Gastroesophageal sphincter (tissue), 4 donors: ENCODE measurements around the gene GRK1. TPM values are rescaled to one million over a fixed set of nuclear protein-coding genes. Genes with fewer than 3 reads are reported as not detected.

ENCODE experiments used
- ATAC-seq: fragments of 150-250 bp; one replicate; pipeline ENCODE4 v1.9.1; 2016; ENCODE audit warnings: mild to moderate bottlenecking, moderate library complexity
- H3K27ac ChIP-seq, 4 donors: fragments of 200-600 bp; sonication (generic) in 3 of 4; 1 replicate in 3 of 4; 2 replicates in 1 of 4; pipeline ENCODE4 v1.5.1; 2016 to 2019
- H3K27me3 ChIP-seq: fragments of 200-600 bp; sonication (generic); one replicate; pipeline ENCODE4 v1.5.1; 2019
- H3K36me3 ChIP-seq, 2 donors: fragments of 200-600 bp; sonication (generic); one replicate each; pipeline ENCODE4 v1.5.1; 2019; ENCODE audit warnings: control low read depth in 1 of 2
- H3K4me1 ChIP-seq, 3 donors: fragments of 200-600 bp; sonication (generic); 1 replicate in 2 of 3; 2 replicates in 1 of 3; pipeline ENCODE4 v1.5.1; 2016 to 2019; ENCODE audit warnings: control low read depth in 2 of 3
- H3K4me3 ChIP-seq, 2 donors: fragments of 200-600 bp; sonication (generic); one replicate each; pipeline ENCODE4 v1.5.1; 2019; ENCODE audit warnings: mild to moderate bottlenecking in 1 of 2, moderate library complexity in 1 of 2
- H3K9me3 ChIP-seq, 3 donors: fragments of 200-600 bp; sonication (generic); one replicate each; pipeline ENCODE4 v1.5.1; 2017 to 2019; ENCODE audit warnings: control low read depth in 2 of 3
- EP300 ChIP-seq: sonication (generic); formaldehyde crosslinking; IDR thresholded peaks from one replicate; pipeline ENCODE4 v1.6.1; 2017; ENCODE audit warnings: antibody characterized with exemption, mild to moderate bottlenecking
- POLR2A ChIP-seq, 2 donors: fragments of 450-650 bp; IDR thresholded peaks; one replicate each; pipeline ENCODE4 v1.6.1; 2017; ENCODE audit warnings: antibody characterized with exemption in 2 of 2, mild to moderate bottlenecking in 2 of 2, moderate library complexity in 1 of 2
- POLR2AphosphoS5 ChIP-seq: sonication (generic); formaldehyde crosslinking; IDR thresholded peaks from one replicate; pipeline ENCODE4 v1.6.1; 2017; ENCODE audit warnings: antibody characterized with exemption
- WGBS, 2 donors: methylation state at CpG; one replicate each; pipeline ENCODE4 v1.1.5; 2018; ENCODE audit warnings: low coverage in 1 of 2; 5-methylcytosine and 5-hydroxymethylcytosine counted together
- total RNA-seq, 4 donors: library from RNA; depleted of rRNA; stranded (reverse); fragments of >200 nt; gene quantifications; one replicate each; pipeline ENCODE4 v1.1.0, GENCODE V29; 2016
- TF ChIP-seq, protein P1 (sequence below), 4 experiments: fragments of 200-600 bp in 2 of 4; fragments of 450-650 bp in 2 of 4; sonication (generic) in 1 of 4; IDR thresholded peaks; one replicate each; pipeline ENCODE4 v1.5.1; 2017 to 2019; ENCODE audit warnings: antibody characterized with exemption in 4 of 4, mild to moderate bottlenecking in 2 of 4, moderate library complexity in 2 of 4

The GRK1 gene
- total RNA-seq, 4 donors from 2014 or later = 0.15 TPM; not detected in 3

- Histone ChIP-seq H3K4me3 (no peak overlapping the region), H3K36me3 (peaks cover 0 to 29% of the 10 kb centered on the region in 2 donors), H3K27ac (no peak overlapping the region), H3K27me3 (peaks cover 8% of the 10 kb centered on the region), H3K4me1 (no peaks in the 10 kb centered on the region), H3K9me3 (peaks cover 0 to 10% (median 0%) of the 10 kb centered on the region in 3 donors)
- TF ChIP-seq, protein P1, sequence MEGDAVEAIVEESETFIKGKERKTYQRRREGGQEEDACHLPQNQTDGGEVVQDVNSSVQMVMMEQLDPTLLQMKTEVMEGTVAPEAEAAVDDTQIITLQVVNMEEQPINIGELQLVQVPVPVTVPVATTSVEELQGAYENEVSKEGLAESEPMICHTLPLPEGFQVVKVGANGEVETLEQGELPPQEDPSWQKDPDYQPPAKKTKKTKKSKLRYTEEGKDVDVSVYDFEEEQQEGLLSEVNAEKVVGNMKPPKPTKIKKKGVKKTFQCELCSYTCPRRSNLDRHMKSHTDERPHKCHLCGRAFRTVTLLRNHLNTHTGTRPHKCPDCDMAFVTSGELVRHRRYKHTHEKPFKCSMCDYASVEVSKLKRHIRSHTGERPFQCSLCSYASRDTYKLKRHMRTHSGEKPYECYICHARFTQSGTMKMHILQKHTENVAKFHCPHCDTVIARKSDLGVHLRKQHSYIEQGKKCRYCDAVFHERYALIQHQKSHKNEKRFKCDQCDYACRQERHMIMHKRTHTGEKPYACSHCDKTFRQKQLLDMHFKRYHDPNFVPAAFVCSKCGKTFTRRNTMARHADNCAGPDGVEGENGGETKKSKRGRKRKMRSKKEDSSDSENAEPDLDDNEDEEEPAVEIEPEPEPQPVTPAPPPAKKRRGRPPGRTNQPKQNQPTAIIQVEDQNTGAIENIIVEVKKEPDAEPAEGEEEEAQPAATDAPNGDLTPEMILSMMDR (IDR thresholded peaks at IDR 0.05) = no peak
- no peak for TF ChIP-seq EP300
- no peak for TF ChIP-seq POLR2A (IDR thresholded peaks at IDR 0.05)
- no peak for TF ChIP-seq POLR2AphosphoS5
- no peak for ATAC-seq
- 91 to 93% methylated on average over 5 of the region's 5 CpGs for WGBS, 2 donors
These were observed 103.9 kb downstream of the GRK1 start for GRCh38 chr13:113770937-113771336.

DNA sequence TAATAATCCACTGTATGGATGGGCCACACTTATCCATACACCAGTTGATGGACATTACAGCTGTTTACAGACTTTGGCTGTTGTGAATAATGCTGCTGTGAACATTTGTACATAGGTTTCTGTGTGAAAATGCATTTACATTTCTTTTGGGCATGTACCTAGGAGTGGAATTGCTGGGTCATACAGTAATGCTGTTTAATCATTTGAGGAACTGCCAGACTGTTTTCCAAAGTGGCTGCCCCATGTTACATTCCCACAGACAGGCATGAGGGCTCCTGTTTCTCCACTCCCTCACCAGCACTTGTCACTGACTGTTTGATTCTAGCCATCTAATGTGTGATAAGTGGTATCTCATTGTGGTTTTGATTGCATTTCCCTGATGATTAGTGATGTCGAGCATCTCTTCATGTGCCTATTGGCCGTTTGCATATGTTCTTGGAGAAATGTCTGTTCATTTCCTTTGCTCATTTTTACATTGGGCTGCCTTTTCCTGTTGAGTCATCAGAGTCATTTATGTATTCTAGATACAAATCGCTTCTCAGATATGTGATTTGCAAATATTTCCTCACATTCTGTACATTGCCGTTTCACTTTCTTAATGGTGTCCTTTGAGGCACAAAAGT lies 104.8 kb downstream of the GRK1 start:
- Histone ChIP-seq H3K27ac (no peak overlapping the region), H3K27me3 (peaks cover 17% of the 10 kb centered on the region), H3K4me1 (no peaks in the 10 kb centered on the region), H3K4me3 (no peak overlapping the region), H3K9me3 (peaks cover 0 to 10% (median 0%) of the 10 kb centered on the region in 3 donors), H3K36me3 (peaks cover 0 to 29% of the 10 kb centered on the region in 2 donors)
- ATAC-seq = no peak
- 64 to 86% methylated on average over 2 to 4 of the region's 4 CpGs for WGBS, 2 donors
- TF ChIP-seq POLR2AphosphoS5 = no peak
- TF ChIP-seq POLR2A (IDR thresholded peaks at IDR 0.05) = no peak
- TF ChIP-seq, protein P1 (IDR thresholded peaks at IDR 0.05) = no peak
- TF ChIP-seq EP300 = no peak

GRCh38 chr13:113774177-113775107 lies 107.4 kb downstream of the GRK1 start:
- Histone ChIP-seq H3K4me1 (no peaks in the 10 kb centered on the region), H3K36me3 (peaks cover 0 to 13% of the 10 kb centered on the region in 2 donors), H3K27me3 (peaks cover 29% of the 10 kb centered on the region), H3K27ac (no peak overlapping the region), H3K9me3 (peaks cover 0 to 10% (median 0%) of the 10 kb centered on the region in 3 donors), H3K4me3 (no peak overlapping the region)
- peak; percentile 41 for ATAC-seq
- 70 to 82% methylated on average over 5 to 7 of the region's 9 CpGs for WGBS, 2 donors
- TF ChIP-seq EP300 = no peak
- peak; percentile 51 for TF ChIP-seq POLR2AphosphoS5
- TF ChIP-seq, protein P1 (IDR thresholded peaks at IDR 0.05) = no peak

GRCh38 chr13:113775451-113776145 lies 108.6 kb downstream of the GRK1 start:
- H3K27ac ChIP-seq = no peak overlapping the region

More at GRCh38 chr13:113775451-113776145, 108.6 kb downstream of the GRK1 start:
- 60% methylated on average over 1 of the region's 28 CpGs; no CpG with 5 or more reads in 1 of the 2 donors for WGBS, 2 donors
- H3K4me1 ChIP-seq = no peaks in the 10 kb centered on the region
- TF ChIP-seq POLR2A (IDR thresholded peaks at IDR 0.05) (no peak), EP300 (no peak), POLR2AphosphoS5 (no peak)
- TF ChIP-seq, protein P1 (IDR thresholded peaks at IDR 0.05) = no peak
- H3K36me3 ChIP-seq = peaks cover 0 to under 1% of the 10 kb centered on the region in 2 donors
- H3K4me3 ChIP-seq = no peak overlapping the region
- H3K9me3 ChIP-seq = peaks cover 0 to 10% (median 0%) of the 10 kb centered on the region in 3 donors
- no peak for ATAC-seq
- H3K27me3 ChIP-seq = peaks cover 29% of the 10 kb centered on the region
